Fibroblast of gingiva (primary cell): ENCODE results near the gene TGFBR3.

Experiments used
- DNase-seq: peaks from one replicate; pipeline ENCODE4 v3.0.0-alpha.2; 2011; ENCODE audit warnings: low read depth

The TGFBR3 gene

GRCh38 chr1:91799863-91800262, 86.1 kb downstream of the TGFBR3 start:
- no peak for DNase-seq

- no peak for DNase-seq
Measured at GRCh38 chr1:91799159-91799558, 86.8 kb downstream of the TGFBR3 start.

- DNase-seq: no peak
Measured at GRCh38 chr1:91798740-91799139, 87.2 kb downstream of the TGFBR3 start.

- DNase-seq: peak; percentile 20
Measured at GRCh38 chr1:91798241-91798648, 87.7 kb downstream of the TGFBR3 start.

- no peak for DNase-seq
Measured at GRCh38 chr1:91797164-91797563, 88.8 kb downstream of the TGFBR3 start.

GRCh38 chr1:91796390-91796654, 89.6 kb downstream of the TGFBR3 start:
- no peak for DNase-seq

GRCh38 chr1:91795591-91796389, 90.2 kb downstream of the TGFBR3 start:
- DNase-seq: peak; percentile 91

GRCh38 chr1:91793877-91794276, 92.1 kb downstream of the TGFBR3 start:
- DNase-seq: no peak

- no peak for DNase-seq
Measured at GRCh38 chr1:91793189-91793588, 92.8 kb downstream of the TGFBR3 start.

- DNase-seq: no peak
Measured at GRCh38 chr1:91792489-91793071, 93.4 kb downstream of the TGFBR3 start.

GRCh38 chr1:91791691-91792488, 94.1 kb downstream of the TGFBR3 start:
- DNase-seq: peak; percentile 50

GRCh38 chr1:91791103-91791502, 94.8 kb downstream of the TGFBR3 start:
- no peak for DNase-seq

GRCh38 chr1:91790392-91790791, 95.6 kb downstream of the TGFBR3 start:
- no peak for DNase-seq

GRCh38 chr1:91789273-91789997, 96.5 kb downstream of the TGFBR3 start:
- DNase-seq: no peak

GRCh38 chr1:91787919-91788318, 98.0 kb downstream of the TGFBR3 start:
- no peak for DNase-seq

- no peak for DNase-seq
Measured at GRCh38 chr1:91784616-91785015, 101.3 kb downstream of the TGFBR3 start.

- no peak for DNase-seq
Measured at GRCh38 chr1:91784191-91784590, 101.8 kb downstream of the TGFBR3 start.

- DNase-seq: peak; percentile 82
Measured at GRCh38 chr1:91783423-91784170, 102.4 kb downstream of the TGFBR3 start.

GRCh38 chr1:91781901-91782622, 103.9 kb downstream of the TGFBR3 start:
- no peak for DNase-seq

- peak; percentile 88 for DNase-seq
Measured at GRCh38 chr1:91781371-91781825, 104.6 kb downstream of the TGFBR3 start.

GRCh38 chr1:91779548-91780021, 106.4 kb downstream of the TGFBR3 start:
- DNase-seq: peak; percentile 39
